Loucy (cell line): Measurements from ENCODE around the gene DNMT1.

Experiments
- EZH2phosphoT487 ChIP-seq: fragments of 200-600 bp; IDR thresholded peaks from 2 replicates; pipeline ENCODE4 v1.6.1; 2018; ENCODE audit warnings: antibody characterized with exemption, mild to moderate bottlenecking, moderate library complexity, borderline replicate concordance
- TF ChIP-seq, protein P1 (sequence below): fragments of 200-600 bp; sonication (generic); conservative IDR thresholded peaks from 2 replicates; pipeline ENCODE4 v1.5.1; 2014; ENCODE audit warnings: mild to moderate bottlenecking, antibody characterized with exemption, low read length

DNA sequence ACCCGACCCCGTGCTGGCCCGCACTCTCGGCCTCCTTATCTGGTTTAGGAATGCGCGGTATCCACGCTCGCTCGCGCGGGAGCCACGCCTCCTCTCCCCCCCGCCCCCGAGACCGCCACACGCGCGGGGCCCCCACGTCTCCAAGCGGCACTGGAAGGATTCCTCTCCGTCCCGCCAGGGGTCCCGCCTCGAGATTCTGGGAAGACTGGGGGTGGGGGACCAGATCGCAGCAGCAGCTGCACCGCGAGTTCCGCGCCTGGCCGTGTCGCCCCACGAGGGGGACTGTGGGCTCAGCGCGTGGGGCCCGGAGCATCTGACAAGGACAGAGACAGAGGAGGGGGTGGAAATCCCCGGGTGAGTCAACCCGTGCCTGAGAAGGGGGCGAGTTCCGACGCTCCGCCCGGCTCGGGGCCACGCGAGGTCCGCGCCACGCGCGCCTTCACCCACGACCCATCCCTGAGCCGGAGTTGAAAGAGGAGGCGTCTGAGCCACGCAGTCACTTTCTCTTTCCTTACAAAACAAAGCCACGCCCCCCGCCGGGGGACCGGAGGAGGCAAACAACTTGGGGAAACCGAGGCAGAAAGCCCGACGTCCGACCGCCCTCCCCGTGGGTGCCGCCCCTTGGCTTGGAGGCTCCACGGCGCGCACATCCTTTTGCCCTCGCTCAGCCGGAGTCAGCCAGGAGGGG lies 35.6 kb upstream of the DNMT1 start:
- TF ChIP-seq, protein P1, sequence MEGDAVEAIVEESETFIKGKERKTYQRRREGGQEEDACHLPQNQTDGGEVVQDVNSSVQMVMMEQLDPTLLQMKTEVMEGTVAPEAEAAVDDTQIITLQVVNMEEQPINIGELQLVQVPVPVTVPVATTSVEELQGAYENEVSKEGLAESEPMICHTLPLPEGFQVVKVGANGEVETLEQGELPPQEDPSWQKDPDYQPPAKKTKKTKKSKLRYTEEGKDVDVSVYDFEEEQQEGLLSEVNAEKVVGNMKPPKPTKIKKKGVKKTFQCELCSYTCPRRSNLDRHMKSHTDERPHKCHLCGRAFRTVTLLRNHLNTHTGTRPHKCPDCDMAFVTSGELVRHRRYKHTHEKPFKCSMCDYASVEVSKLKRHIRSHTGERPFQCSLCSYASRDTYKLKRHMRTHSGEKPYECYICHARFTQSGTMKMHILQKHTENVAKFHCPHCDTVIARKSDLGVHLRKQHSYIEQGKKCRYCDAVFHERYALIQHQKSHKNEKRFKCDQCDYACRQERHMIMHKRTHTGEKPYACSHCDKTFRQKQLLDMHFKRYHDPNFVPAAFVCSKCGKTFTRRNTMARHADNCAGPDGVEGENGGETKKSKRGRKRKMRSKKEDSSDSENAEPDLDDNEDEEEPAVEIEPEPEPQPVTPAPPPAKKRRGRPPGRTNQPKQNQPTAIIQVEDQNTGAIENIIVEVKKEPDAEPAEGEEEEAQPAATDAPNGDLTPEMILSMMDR: no peak
- TF ChIP-seq EZH2phosphoT487: no peak
